HT1080 (cell line): Measurements from ENCODE around the gene SLC35F6. TPM values are rescaled to one million over a fixed set of nuclear protein-coding genes. Genes with fewer than 3 reads are reported as not detected.
"Not testable (repeated sequence)": the region's sequence is repeated elsewhere in the genome, so short reads cannot be mapped to it uniquely, and the experiment has no call there.

Source experiments
- DNase-seq: peaks from one replicate; pipeline ENCODE4 v3.0.0-alpha.2; 2015; ENCODE audit warnings: low read depth
- total RNA-seq: library from RNA; depleted of rRNA; stranded (reverse); fragments of >200 nt; shearing (Covaris generic); gene quantifications from 2 replicates; pipeline ENCODE4 v1.2.3, GENCODE V29; 2014

Gene SLC35F6
- total RNA-seq, 1 experiment from 2014 or later, result 24.7 TPM

GRCh38 chr2:26730549-26731344 is 33.3 kb upstream of the SLC35F6 start:
- DNase-seq, result no peak

GRCh38 chr2:26731714-26732113 is 32.4 kb upstream of the SLC35F6 start:
- DNase-seq, result no peak

GRCh38 chr2:26732446-26732845 is 31.6 kb upstream of the SLC35F6 start:
- DNase-seq, result no peak

GRCh38 chr2:26733413-26733812 is 30.7 kb upstream of the SLC35F6 start:
- DNase-seq, result no peak

- peak; percentile 73 for DNase-seq
Observed at GRCh38 chr2:26735097-26735496, 29.0 kb upstream of the SLC35F6 start.

- DNase-seq, result no peak
Observed at GRCh38 chr2:26735883-26736588, 28.0 kb upstream of the SLC35F6 start.

- no peak for DNase-seq
Observed at GRCh38 chr2:26737221-26737620, 26.9 kb upstream of the SLC35F6 start.

- DNase-seq, result no peak
Observed at GRCh38 chr2:26738481-26738880, 25.6 kb upstream of the SLC35F6 start.

- DNase-seq, result no peak
Observed at GRCh38 chr2:26739514-26739913, 24.6 kb upstream of the SLC35F6 start.

- DNase-seq, result no peak
Observed at GRCh38 chr2:26740346-26740745, 23.7 kb upstream of the SLC35F6 start.

- DNase-seq, result no peak
Observed at GRCh38 chr2:26740890-26741302, 23.2 kb upstream of the SLC35F6 start.

GRCh38 chr2:26742048-26742770 is 21.9 kb upstream of the SLC35F6 start:
- DNase-seq, result no peak

GRCh38 chr2:26743852-26744251 is 20.2 kb upstream of the SLC35F6 start:
- no peak for DNase-seq

GRCh38 chr2:26744953-26745352 is 19.1 kb upstream of the SLC35F6 start:
- DNase-seq, result no peak

- DNase-seq, result peak; percentile 59
Observed at GRCh38 chr2:26745609-26746327, 18.3 kb upstream of the SLC35F6 start.

GRCh38 chr2:26746934-26747333 is 17.1 kb upstream of the SLC35F6 start:
- DNase-seq, result no peak

GRCh38 chr2:26749787-26750420 is 14.2 kb upstream of the SLC35F6 start:
- DNase-seq, result not testable (repeated sequence)

- DNase-seq, result not testable (repeated sequence)
Observed at GRCh38 chr2:26750467-26750866, 13.6 kb upstream of the SLC35F6 start.

- no peak for DNase-seq
Observed at GRCh38 chr2:26752656-26753055, 11.4 kb upstream of the SLC35F6 start.

- no peak for DNase-seq
Observed at GRCh38 chr2:26754539-26754938, 9.5 kb upstream of the SLC35F6 start.
